LNCaP clone FGC (cell line): Measurements from ENCODE around the gene OMD.
"Not testable (repeated sequence)": the region's sequence is repeated elsewhere in the genome, so short reads cannot be mapped to it uniquely, and the experiment has no call there.

ENCODE experiments used
- DNase-seq: peaks from one replicate; pipeline ENCODE4 v3.0.0-alpha.2; 2011; ENCODE audit warnings: low read depth
- H3K4me3 ChIP-seq: 2 replicates; pipeline ENCODE4 v1.5.1; 2011; ENCODE audit warnings: mild to moderate bottlenecking, low read depth, low read length, control low read depth
- CTCF ChIP-seq: IDR thresholded peaks from 2 replicates; pipeline ENCODE4 v1.5.1; 2012; ENCODE audit warnings: mild to moderate bottlenecking; ENCODE audit not compliant: control insufficient read depth, insufficient read depth; ENCODE audit errors: extremely low read depth

The OMD gene

GRCh38 chr9:92422611-92423338, 1.5 kb downstream of the OMD start:
- DNase-seq, result no peak
- no peak for TF ChIP-seq CTCF

GRCh38 chr9:92414566-92414965, 9.7 kb downstream of the OMD start:
- DNase-seq, result no peak
- no peak for TF ChIP-seq CTCF

More at GRCh38 chr9:92422611-92423338, 1.5 kb downstream of the OMD start:
- H3K4me3 ChIP-seq, result no peak overlapping the region

GRCh38 chr9:92411157-92411556, 13.1 kb downstream of the OMD start:
- H3K4me3 ChIP-seq, DNase-seq: not testable (repeated sequence)

More at GRCh38 chr9:92414566-92414965, 9.7 kb downstream of the OMD start:
- no peak overlapping the region for H3K4me3 ChIP-seq

- no peak overlapping the region for H3K4me3 ChIP-seq
- no peak for DNase-seq
- TF ChIP-seq CTCF, result no peak
These were observed 15.4 kb downstream of the OMD start for GRCh38 chr9:92408747-92409478.

- TF ChIP-seq CTCF, result no peak
- no peak for DNase-seq
- H3K4me3 ChIP-seq, result no peak overlapping the region
These were observed 16.5 kb downstream of the OMD start for GRCh38 chr9:92407818-92408217.

- no peak for TF ChIP-seq CTCF
- no peak for DNase-seq
- H3K4me3 ChIP-seq, result no peak overlapping the region
These were observed 17.8 kb downstream of the OMD start for GRCh38 chr9:92406477-92406876.

- no peak for TF ChIP-seq CTCF
- no peak overlapping the region for H3K4me3 ChIP-seq
- no peak for DNase-seq
These were observed 18.5 kb downstream of the OMD start for GRCh38 chr9:92405818-92406217.
